HG03159 (cell line): ENCODE results near the gene HERPUD2.
"Not testable (repeated sequence)": the region's sequence is repeated elsewhere in the genome, so short reads cannot be mapped to it uniquely, and the experiment has no call there.

ENCODE experiments used
- ATAC-seq: cut with Tn5 transposase; IDR thresholded peaks from one replicate; pipeline ENCODE4 v1.9.1; 2021; ENCODE audit warnings: mild to moderate bottlenecking, moderate library complexity; ENCODE audit not compliant: unreplicated experiment

Gene HERPUD2

DNA sequence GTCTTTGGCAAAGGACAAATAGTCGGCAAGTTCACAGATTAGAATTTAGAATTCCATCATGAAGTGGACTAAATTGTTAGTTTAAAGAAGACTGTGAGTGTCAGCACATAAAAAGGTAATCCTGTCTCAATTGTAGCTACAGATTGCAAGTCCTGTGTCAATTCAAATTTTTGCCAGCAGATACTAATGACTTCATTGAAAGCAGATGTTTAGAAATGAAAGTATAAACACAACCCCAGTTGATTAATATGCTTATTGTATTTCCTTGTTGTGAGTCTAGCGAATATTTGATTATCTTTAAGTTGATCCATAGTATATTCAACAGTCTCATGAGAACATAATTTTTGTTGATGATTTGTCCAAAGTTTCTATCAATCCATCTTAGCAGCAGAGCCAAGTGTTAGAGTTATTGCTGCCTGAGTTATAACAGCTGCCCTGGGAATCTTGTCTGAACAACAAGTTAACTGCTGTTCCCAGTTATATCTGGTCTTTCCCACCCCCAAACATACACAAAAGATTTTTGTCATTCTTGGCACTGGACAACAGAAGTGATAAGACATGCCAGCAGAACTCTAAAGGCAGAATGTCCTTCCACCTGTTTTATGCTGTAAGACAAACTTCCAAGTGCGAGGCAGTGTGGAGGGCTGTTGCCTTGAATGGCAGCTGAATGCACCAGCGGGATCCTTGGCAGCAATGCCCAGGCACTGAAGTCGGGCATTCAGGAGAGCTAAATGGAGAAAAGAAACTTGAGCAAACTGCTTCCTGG lies 21.3 kb upstream of the HERPUD2 start:
- ATAC-seq, result no peak

GRCh38 chr7:35714862-35715261 lies 19.9 kb upstream of the HERPUD2 start:
- ATAC-seq, result no peak

DNA sequence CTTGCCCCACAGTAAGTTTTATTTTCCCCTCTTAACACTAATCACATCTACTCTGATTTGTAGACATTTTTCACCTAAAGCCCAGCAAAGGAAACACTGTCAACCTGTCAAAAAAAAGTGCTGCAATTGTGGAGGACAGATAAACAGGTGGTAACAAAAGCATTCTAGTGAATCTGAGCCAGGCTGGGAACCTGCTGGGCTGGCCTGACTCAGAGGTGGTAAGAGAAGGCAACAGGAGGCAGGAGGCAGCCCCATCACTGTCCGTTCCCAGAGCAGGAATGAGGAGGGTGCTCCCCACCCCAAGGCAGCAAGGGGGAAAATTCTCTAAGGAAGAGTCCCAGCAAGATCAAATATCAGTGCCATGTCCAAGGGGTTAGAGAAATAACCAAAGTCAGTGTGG lies 19.5 kb upstream of the HERPUD2 start:
- no peak for ATAC-seq

GRCh38 chr7:35712563-35713226 lies 17.8 kb upstream of the HERPUD2 start:
- ATAC-seq, result no peak

GRCh38 chr7:35707422-35707821 lies 12.5 kb upstream of the HERPUD2 start:
- ATAC-seq, result no peak

GRCh38 chr7:35705932-35706461 lies 11.1 kb upstream of the HERPUD2 start:
- no peak for ATAC-seq

DNA sequence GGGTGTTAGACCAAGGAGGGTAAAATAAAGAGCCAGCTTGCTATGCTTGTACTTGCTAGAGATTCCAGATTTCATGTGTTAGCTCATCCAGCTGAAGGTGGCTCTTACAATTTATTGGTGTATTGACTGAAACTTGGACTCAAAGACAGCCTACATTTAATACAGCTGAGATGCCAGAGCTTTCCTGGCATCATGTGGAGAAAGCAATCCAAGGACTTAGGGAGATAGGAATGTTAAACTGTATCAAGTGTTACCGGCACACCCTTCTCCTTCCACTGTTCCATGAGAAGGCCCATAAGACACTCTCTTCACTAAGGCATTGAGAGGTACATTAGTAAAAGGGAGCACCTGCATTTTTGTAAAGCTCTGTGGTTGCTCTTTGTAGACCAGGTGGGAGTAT lies 9.3 kb upstream of the HERPUD2 start:
- ATAC-seq, result no peak

- ATAC-seq, result no peak
Measured at GRCh38 chr7:35702541-35702940, 7.6 kb upstream of the HERPUD2 start.

DNA sequence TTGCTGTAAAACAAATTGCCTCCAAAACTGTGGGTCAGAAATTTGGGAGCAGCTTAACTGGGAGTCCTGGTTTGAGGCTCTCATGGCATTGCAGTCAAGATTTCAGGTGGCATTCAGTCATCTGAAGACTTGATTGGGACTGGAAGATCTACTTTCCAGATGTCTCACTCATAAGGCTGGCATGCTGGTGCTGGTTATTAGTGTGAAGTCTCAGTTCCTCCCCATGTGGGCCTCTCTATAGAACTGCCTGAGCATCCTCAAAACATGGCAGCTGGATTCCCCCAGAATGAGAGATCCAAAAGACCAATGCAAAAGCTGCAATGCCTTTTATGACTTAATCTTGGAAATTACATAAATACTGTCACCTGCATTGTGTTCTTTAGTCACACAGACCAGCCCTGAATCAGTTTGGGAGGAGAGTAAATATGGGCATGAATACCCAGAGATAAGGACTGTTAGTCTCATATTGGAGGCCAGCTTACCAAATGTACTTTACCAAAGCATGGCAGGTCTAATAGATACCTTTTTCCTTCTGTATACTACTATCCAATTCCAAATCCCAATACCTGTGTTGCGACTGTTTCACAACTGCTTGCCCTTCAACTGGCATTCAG lies 6.5 kb upstream of the HERPUD2 start:
- peak; percentile 82 for ATAC-seq

GRCh38 chr7:35700865-35701264 lies 5.9 kb upstream of the HERPUD2 start:
- ATAC-seq, result no peak

DNA sequence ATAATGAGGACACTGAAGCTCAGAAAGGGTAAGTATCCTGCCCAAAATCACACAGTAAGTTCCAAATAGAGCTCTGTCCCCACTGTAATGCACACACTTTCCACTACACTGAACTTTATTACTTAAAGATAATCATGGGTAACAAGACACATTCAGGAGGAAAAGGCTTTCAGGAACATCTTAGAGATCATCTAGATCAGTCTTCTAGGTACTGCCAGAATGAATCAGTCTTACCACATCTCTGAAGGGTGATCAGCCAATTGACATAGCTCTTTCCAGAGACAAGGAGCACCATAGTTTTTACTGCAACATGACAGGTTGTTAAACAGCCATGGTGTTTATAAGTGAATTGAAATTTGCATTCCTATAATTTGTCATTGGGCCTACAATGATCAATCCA lies 5.4 kb upstream of the HERPUD2 start:
- no peak for ATAC-seq

- no peak for ATAC-seq
Measured at GRCh38 chr7:35699796-35700305, 4.9 kb upstream of the HERPUD2 start.

DNA sequence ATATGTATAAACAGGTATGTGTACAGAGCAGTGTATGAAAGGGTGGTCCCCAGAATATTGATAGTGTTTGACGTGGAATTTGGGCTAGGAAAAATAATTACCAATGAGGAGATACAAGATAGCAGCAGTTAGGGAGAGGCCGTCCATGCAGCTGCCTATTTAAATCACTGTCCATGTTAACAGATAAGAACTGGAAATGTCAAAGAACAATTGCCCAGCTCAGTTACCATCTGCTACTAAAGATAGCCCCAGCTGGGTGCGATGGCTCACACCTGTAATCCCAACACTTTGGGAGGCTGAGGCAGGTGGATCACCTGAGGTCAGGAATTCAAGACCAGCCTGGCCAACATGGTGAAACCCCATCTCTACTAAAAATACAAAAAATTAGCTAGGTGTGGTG lies 3.4 kb upstream of the HERPUD2 start:
- not testable (repeated sequence) for ATAC-seq

- ATAC-seq, result no peak
Measured at GRCh38 chr7:35697414-35698175, 2.7 kb upstream of the HERPUD2 start.

- ATAC-seq, result no peak
Measured at GRCh38 chr7:35695987-35696386, 1.1 kb upstream of the HERPUD2 start.

DNA sequence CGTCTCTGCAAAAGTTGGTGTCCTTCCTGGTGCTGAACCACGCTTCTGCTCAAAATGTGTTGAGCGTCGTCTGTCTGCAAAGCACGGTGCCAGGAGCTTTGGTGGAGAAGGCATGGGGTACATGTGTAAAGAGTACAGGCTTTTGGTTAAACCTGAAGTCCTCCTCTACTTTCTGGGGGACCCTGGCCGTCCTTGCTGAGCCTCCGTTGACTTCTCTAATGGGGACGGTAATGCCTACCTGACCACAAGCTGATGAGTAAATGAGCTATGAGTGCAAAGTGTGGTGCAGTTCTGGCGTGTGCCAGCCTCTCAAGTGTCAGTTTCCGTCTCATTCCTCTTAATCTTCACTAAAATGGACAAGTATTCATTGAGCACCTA lies 527 bp upstream of the HERPUD2 start:
- ATAC-seq, result peak; percentile 1

DNA sequence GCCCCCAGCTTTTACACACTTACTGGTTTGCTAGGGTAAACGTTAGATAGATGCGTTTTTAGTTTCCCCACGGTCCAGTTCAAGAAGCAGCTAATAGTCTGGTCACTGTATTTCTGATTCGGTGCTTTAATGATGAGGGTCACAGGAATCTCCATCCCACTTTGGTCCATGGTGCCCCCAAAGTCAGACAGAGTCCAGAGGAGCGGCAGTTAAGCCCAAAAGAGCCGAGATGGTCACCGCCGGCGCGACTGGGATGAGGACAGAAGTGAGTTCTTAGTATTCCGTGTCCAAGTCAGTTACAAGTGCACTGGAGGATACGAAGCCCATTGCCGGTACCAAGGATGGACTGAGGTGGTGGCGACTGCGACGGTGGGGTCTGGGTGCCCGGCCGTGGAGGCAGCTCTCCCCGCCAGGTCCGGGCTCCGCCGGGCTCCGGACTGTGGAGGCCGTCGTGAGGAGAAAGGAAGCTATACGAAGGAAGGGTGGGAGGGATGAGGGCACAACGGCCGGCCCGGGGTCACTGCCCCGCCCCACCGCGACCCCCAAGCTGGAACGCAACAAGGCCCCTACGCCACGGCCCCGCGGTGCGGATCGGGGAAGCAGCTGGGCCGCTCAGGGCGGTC lies 663 bp downstream of the HERPUD2 start:
- ATAC-seq, result peak; percentile 18

DNA sequence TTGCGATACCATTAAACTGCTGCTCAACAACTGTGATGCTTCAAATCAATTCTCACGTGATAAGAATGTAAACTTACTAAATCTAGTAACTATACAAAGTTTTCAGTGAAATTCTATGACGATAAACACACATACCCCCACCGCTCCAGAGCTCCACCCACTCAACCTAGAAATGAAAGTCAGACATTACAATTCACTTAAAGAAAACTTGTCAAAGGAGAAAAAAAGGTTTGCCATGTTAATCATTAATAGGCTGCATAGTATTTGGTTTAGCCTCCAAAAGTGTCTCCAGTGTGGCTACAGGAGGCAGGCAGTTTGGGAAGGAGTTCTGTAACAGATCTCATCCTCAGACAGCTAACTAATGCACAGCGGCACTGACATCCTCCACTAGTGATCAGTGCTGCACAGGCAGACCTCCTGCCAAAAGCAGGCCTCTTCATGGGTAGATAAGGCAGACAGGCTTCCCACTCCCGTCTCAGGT lies 3.1 kb downstream of the HERPUD2 start:
- no peak for ATAC-seq

DNA sequence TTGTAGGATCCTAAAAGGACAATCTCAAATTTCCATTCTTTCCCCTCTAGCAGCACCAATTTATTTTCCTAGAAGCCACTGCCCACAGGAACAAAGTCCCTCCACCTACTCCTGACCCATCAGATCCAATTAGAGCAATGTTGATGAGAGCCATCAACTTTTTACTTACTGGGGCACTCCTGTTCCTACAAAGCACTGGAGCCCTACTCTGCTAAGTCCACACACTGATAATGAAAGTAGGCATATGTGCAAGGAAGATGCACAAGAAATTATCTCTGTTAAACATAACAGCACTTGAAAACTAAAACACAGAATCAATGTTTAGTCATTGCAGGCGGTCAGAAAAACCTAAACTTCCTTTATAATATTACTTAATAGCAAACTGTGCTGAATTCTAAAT lies 3.6 kb downstream of the HERPUD2 start:
- no peak for ATAC-seq

- not testable (repeated sequence) for ATAC-seq
Measured at GRCh38 chr7:35690614-35691013, 4.3 kb downstream of the HERPUD2 start.
